Pancreas (tissue), 10 donors: ENCODE results near the gene MRPL54. TPM values are rescaled to one million over a fixed set of nuclear protein-coding genes. Genes with fewer than 3 reads are reported as not detected.

ENCODE experiments used
- ATAC-seq, 4 donors: fragments of 200-7000 bp; cut with Tn5 transposase; one replicate each; pipeline versions ENCODE4 v1.8.0 to v1.9.1; 2020; ENCODE audit warnings: mild to moderate bottlenecking in 4 of 4, moderate library complexity in 4 of 4
- DNase-seq, 6 donors: peaks; one replicate each; pipeline ENCODE4 v3.0.0-alpha.2; 2020
- FAIRE-seq: peaks from 2 replicates; lab custom pipeline; 2012; peaks lifted over from hg19 to GRCh38; lab: Jason Lieb, UNC
- H3K27ac ChIP-seq, 4 donors: fragments of 200-600 bp; sonication (generic); 1 replicate in 3 of 4; 2 replicates in 1 of 4; pipeline versions ENCODE4 v1.5.0 to v1.8.0; 2020
- H3K27me3 ChIP-seq, 4 donors: fragments of 200-600 bp; one replicate each; pipeline ENCODE4 v1.8.0; 2021
- H3K36me3 ChIP-seq, 3 donors: fragments of 200-600 bp; sonication (generic) in 1 of 3; one replicate each; pipeline versions ENCODE4 v1.5.0 to v1.8.0; 2020 to 2021
- H3K4me1 ChIP-seq, 3 donors: fragments of 200-600 bp; one replicate each; pipeline ENCODE4 v1.8.0; 2021
- H3K4me3 ChIP-seq, 4 donors: fragments of 200-600 bp; sonication (generic) in 2 of 4; one replicate each; pipeline versions ENCODE4 v1.5.0 to v1.8.0; 2020 to 2021
- H3K9me3 ChIP-seq, 4 donors: fragments of 200-600 bp; one replicate each; pipeline ENCODE4 v1.8.0; 2021
- CTCF ChIP-seq, 4 donors: fragments of 200-600 bp; sonication (generic) in 3 of 4; IDR thresholded peaks; one replicate each; pipeline versions ENCODE4 v1.5.0 to v1.8.0; 2021; ENCODE audit warnings: antibody characterized with exemption in 4 of 4
- WGBS, 2 donors: extraction: QIAGEN DNeasy Blood & Tissue Kit; methylation state at CpG; one replicate each; pipeline ENCODE4 v1.1.7; 2013; 5-methylcytosine and 5-hydroxymethylcytosine counted together
- intact Hi-C, 3 donors: fragments of 100-400 bp; cut with DNase I; formaldehyde crosslinking; loops; one replicate each; pipeline versions ENCODE4 v1.11.1 to v1.14.2; 2022
- polyA plus RNA-seq, 2 donors: library from polyadenylated mRNA; stranded (reverse); fragments of 200-250 nt; gene quantifications; one replicate each; pipeline ENCODE4 v1.2.3, GENCODE V29; 2013
- total RNA-seq, 6 donors: library from RNA; stranded (reverse); fragmentation: NEBNext Ultra II Directional in 4 of 6; extraction: Animal tissue kit (Norgen Biotek cat#: 25700) in 4 of 6; gene quantifications; one replicate each; pipeline versions ENCODE4 v1.2.1 to v1.2.4, GENCODE V29; 2021 to 2023
- donor health status: healthy with polysubstance abuse.
- donor health status: DM: no; HTN: no; CAD: no; lungs with moderate emphysema.
- donor health status: DM: no; HTN: no; CAD: no.
- donor health status: control.
- donor health status: control.
- donor health status: Bipolar disorder and iron deficiency.
- donor health status: DM: yes; HTN: yes; CAD: no.
- donor health status: DM: no; HTN: no; CAD: no.
- donor health status: DM: no; HTN: no; CAD: no.
- donor health status: DM: yes; HTN: yes; CAD: no.

Gene MRPL54
- total and polyA plus RNA-seq, 8 donors, result 30.0 to 104 (median 38.3) TPM

- FAIRE-seq, result no peak
- intact Hi-C loops, result no loop called here
Measured at GRCh38 chr19:3778104-3778867, 15.8 kb downstream of the MRPL54 start.

GRCh38 chr19:3778899-3779723 is 16.6 kb downstream of the MRPL54 start:
- DNase-seq (peak in 1 of 6 donors; percentile 69), FAIRE-seq (no peak), ATAC-seq (no peak)
- Histone ChIP-seq H3K27ac (no peak overlapping the region), H3K4me3 (no peak overlapping the region), H3K4me1 (no peaks in the 10 kb centered on the region), H3K27me3 (no peaks in the 10 kb centered on the region), H3K9me3 (peaks cover 0 to 4% (median 0%) of the 10 kb centered on the region in 4 donors), H3K36me3 (no peaks in the 10 kb centered on the region)
- intact Hi-C loops, result no loop called here
- WGBS, 2 donors, result 60 to 67% methylated on average over 42 to 44 of the region's 44 CpGs
- no peak for TF ChIP-seq CTCF (IDR thresholded peaks at IDR 0.05)

More at GRCh38 chr19:3778104-3778867, 15.8 kb downstream of the MRPL54 start:
- DNase-seq (no peak), ATAC-seq (no peak)
- WGBS, 2 donors, result 79 to 85% methylated on average over 37 of the region's 37 CpGs
- Histone ChIP-seq H3K9me3 (peaks cover 0 to 4% (median 0%) of the 10 kb centered on the region in 4 donors), H3K36me3 (no peaks in the 10 kb centered on the region), H3K27ac (no peak overlapping the region), H3K4me1 (no peaks in the 10 kb centered on the region), H3K4me3 (no peak overlapping the region), H3K27me3 (no peaks in the 10 kb centered on the region)
- TF ChIP-seq CTCF (IDR thresholded peaks at IDR 0.05), result no peak

GRCh38 chr19:3780786-3781304 is 18.4 kb downstream of the MRPL54 start:
- H3K27ac ChIP-seq, result no peak overlapping the region
- WGBS, 2 donors, result 87 to 92% methylated on average over 9 of the region's 9 CpGs
- DNase-seq, result no peak
- H3K27me3 ChIP-seq, result no peaks in the 10 kb centered on the region
- intact Hi-C loops, result no loop called here
- no peaks in the 10 kb centered on the region for H3K36me3 ChIP-seq
- FAIRE-seq, result no peak
- no peak overlapping the region for H3K4me3 ChIP-seq
- TF ChIP-seq CTCF (IDR thresholded peaks at IDR 0.05), result no peak
- ATAC-seq, result no peak
- H3K9me3 ChIP-seq, result peaks cover 0 to 4% (median 0%) of the 10 kb centered on the region in 4 donors
- no peaks in the 10 kb centered on the region for H3K4me1 ChIP-seq

- FAIRE-seq (no peak), ATAC-seq (no peak)
- intact Hi-C loops, result no loop called here
Measured at GRCh38 chr19:3781603-3782002, 19.1 kb downstream of the MRPL54 start.

More at GRCh38 chr19:3781603-3782002, 19.1 kb downstream of the MRPL54 start:
- no peak overlapping the region for H3K4me3 ChIP-seq
- no peaks in the 10 kb centered on the region for H3K27me3 ChIP-seq
- peaks cover 0 to 4% (median 0%) of the 10 kb centered on the region in 4 donors for H3K9me3 ChIP-seq
- H3K27ac ChIP-seq, result no peak overlapping the region
- H3K4me1 ChIP-seq, result no peaks in the 10 kb centered on the region
- TF ChIP-seq CTCF (IDR thresholded peaks at IDR 0.05), result no peak
- no peaks in the 10 kb centered on the region for H3K36me3 ChIP-seq
- 98% methylated on average over 2 of the region's 2 CpGs for WGBS, 2 donors
- DNase-seq, result no peak
